Thoracic aorta (tissue), 2 donors: ENCODE measurements around the gene RAMP1. TPM values are rescaled to one million over a fixed set of nuclear protein-coding genes. Genes with fewer than 3 reads are reported as not detected.
A peak's percentile ranks its signal among the peaks of the same experiment; 100 is the strongest.
"Not testable (repeated sequence)": the region's sequence is repeated elsewhere in the genome, so short reads cannot be mapped to it uniquely, and the experiment has no call there.

ENCODE experiments used
- ATAC-seq: fragments of 150-250 bp; one replicate; pipeline ENCODE4 v1.8.0; 2017; ENCODE audit warnings: low read depth; ENCODE audit not compliant: insufficient number of reproducible peaks, low FRiP score
- DNase-seq: peaks from one replicate; pipeline ENCODE4 v3.0.0-alpha.2; 2020; ENCODE audit warnings: low spot score
- H3K27ac ChIP-seq, 2 donors: fragments of 200-600 bp; sonication (generic); 1 replicate in 1 of 2; 2 replicates in 1 of 2; pipeline ENCODE4 v1.5.1; 2016; ENCODE audit warnings: mild to moderate bottlenecking in 2 of 2, moderate library complexity in 2 of 2
- H3K27me3 ChIP-seq: fragments of 200-600 bp; sonication (generic); replicated peaks from 2 replicates; pipeline ENCODE4 v1.6.0; 2016; ENCODE audit warnings: mild to moderate bottlenecking; ENCODE audit not compliant: insufficient read depth
- H3K36me3 ChIP-seq: fragments of 200-600 bp; sonication (generic); one replicate; pipeline ENCODE4 v1.5.1; 2016
- H3K4me1 ChIP-seq, 2 donors: fragments of 200-600 bp; sonication (generic); 1 replicate in 1 of 2; 2 replicates in 1 of 2; pipeline versions ENCODE4 v1.5.1 to v1.6.0; 2016; ENCODE audit warnings: low read depth in 2 of 2, mild to moderate bottlenecking in 1 of 2; ENCODE audit not compliant: control insufficient read depth in 1 of 2
- H3K4me3 ChIP-seq: fragments of 200-600 bp; sonication (generic); 2 replicates; pipeline ENCODE4 v1.5.1; 2016; ENCODE audit warnings: mild to moderate bottlenecking
- H3K9me3 ChIP-seq: fragments of 200-600 bp; sonication (generic); 2 replicates; pipeline ENCODE4 v1.5.1; 2016
- total RNA-seq, 2 donors: library from RNA; depleted of rRNA; stranded (reverse); fragments of >200 nt; gene quantifications; one replicate each; pipeline versions ENCODE4 v1.1.0 to v1.2.3, GENCODE V29; 2016
- TF ChIP-seq, protein P1 (sequence below): fragments of 200-600 bp; sonication (generic); IDR thresholded peaks from one replicate; pipeline ENCODE4 v1.5.1; 2019; ENCODE audit warnings: antibody characterized with exemption

RAMP1 gene
- total RNA-seq, 2 donors from 2014 or later: 246 to 525 TPM

DNA sequence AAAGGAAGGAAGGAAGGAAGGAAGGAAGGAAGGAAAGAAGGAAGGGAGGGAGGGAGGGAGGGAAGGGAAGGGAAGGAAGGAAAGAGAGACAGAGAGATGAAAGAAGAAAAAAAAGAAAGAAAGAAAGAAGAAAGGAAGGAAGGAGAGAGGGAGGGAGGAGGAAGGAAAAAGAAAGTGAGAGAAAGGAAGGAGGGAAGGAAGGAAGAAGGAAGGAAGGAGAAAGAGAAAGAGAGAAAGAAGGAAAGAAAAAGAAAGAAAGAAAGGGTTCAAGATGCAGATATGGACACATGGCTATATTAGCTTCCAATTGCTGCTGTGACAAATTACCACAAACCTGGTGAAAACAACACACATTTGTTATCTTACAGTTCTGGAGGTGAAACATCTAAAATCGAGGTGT, 87.0 kb downstream of the RAMP1 start:
- DNase-seq: no peak
- TF ChIP-seq, protein P1, sequence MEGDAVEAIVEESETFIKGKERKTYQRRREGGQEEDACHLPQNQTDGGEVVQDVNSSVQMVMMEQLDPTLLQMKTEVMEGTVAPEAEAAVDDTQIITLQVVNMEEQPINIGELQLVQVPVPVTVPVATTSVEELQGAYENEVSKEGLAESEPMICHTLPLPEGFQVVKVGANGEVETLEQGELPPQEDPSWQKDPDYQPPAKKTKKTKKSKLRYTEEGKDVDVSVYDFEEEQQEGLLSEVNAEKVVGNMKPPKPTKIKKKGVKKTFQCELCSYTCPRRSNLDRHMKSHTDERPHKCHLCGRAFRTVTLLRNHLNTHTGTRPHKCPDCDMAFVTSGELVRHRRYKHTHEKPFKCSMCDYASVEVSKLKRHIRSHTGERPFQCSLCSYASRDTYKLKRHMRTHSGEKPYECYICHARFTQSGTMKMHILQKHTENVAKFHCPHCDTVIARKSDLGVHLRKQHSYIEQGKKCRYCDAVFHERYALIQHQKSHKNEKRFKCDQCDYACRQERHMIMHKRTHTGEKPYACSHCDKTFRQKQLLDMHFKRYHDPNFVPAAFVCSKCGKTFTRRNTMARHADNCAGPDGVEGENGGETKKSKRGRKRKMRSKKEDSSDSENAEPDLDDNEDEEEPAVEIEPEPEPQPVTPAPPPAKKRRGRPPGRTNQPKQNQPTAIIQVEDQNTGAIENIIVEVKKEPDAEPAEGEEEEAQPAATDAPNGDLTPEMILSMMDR: no peak
- Histone ChIP-seq H3K4me3 (no peak overlapping the region), H3K4me1 (no peaks in the 10 kb centered on the region), H3K36me3 (no peaks in the 10 kb centered on the region), H3K27me3 (no peaks in the 10 kb centered on the region), H3K27ac (no peak overlapping the region), H3K9me3 (no peaks in the 10 kb centered on the region)
- ATAC-seq: no peak

DNA sequence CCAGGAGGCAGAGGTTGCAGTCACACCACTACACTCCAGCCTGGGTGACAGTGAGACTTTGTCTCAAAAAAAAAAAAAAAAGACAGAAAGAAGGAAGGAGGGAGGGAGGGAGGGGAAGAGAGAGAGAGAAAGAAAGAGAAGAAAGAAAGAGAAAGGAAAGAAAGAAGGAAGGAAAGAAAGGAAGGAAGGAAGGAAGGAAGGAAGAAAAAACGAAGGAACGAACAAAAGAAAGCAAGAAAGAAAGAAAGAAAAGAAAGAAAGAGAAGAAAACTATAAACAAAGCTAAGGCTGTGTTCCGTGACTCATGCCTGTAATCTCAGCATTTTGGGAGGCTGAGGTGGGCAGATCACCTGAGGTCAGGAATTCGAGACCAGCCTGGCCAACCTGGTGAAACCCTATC, 91.9 kb downstream of the RAMP1 start:
- H3K4me3 ChIP-seq, H3K27ac ChIP-seq, H3K27me3 ChIP-seq, DNase-seq, H3K4me1 ChIP-seq, H3K36me3 ChIP-seq, H3K9me3 ChIP-seq, ATAC-seq: not testable (repeated sequence)

DNA sequence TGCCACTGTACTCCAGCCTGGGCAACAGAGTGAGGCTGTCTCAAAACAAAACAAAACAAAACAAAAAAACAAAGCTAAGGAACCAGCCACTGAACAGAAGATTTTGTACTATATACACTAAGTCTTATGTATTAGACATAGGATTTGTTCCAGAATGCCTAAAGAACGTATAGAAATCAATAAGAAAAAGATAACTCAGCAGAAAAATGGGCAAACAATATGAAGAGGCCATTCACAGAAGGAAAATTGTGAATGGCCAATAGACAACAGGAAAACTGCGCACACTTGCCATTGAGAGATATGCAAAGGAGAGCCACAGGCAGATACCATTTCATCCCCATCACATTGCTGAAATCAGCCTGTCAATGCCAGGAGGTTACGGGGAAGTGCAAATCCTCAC, 92.5 kb downstream of the RAMP1 start:
- no peaks in the 10 kb centered on the region for H3K9me3 ChIP-seq
- H3K27ac ChIP-seq: no peak overlapping the region
- ATAC-seq (no peak), DNase-seq (no peak)
- no peaks in the 10 kb centered on the region for H3K36me3 ChIP-seq
- no peaks in the 10 kb centered on the region for H3K27me3 ChIP-seq
- H3K4me1 ChIP-seq: peaks cover 7 to 10% of the 10 kb centered on the region in 2 donors
- TF ChIP-seq, protein P1: no peak
- H3K4me3 ChIP-seq: no peak overlapping the region

GRCh38 chr2:237952851-237953250, 93.4 kb downstream of the RAMP1 start:
- no peak for ATAC-seq
- TF ChIP-seq, protein P1: no peak
- H3K27ac ChIP-seq: no peak overlapping the region
- H3K36me3 ChIP-seq: no peaks in the 10 kb centered on the region
- H3K27me3 ChIP-seq: no peaks in the 10 kb centered on the region
- H3K4me1 ChIP-seq: peaks cover 7 to 10% of the 10 kb centered on the region in 2 donors
- DNase-seq: no peak
- H3K9me3 ChIP-seq: no peaks in the 10 kb centered on the region
- no peak overlapping the region for H3K4me3 ChIP-seq

GRCh38 chr2:237955640-237956401, 96.4 kb downstream of the RAMP1 start:
- ATAC-seq (no peak), DNase-seq (no peak)
- H3K4me1 ChIP-seq: peaks cover 7 to 10% of the 10 kb centered on the region in 2 donors
- H3K9me3 ChIP-seq: no peaks in the 10 kb centered on the region
- no peaks in the 10 kb centered on the region for H3K27me3 ChIP-seq
- TF ChIP-seq, protein P1: no peak
- H3K36me3 ChIP-seq: no peaks in the 10 kb centered on the region
- peak overlapping the region; percentile 68 for H3K4me3 ChIP-seq
- no peak overlapping the region for H3K27ac ChIP-seq

- no peaks in the 10 kb centered on the region for H3K9me3 ChIP-seq
- H3K4me3 ChIP-seq: peak overlapping the region; percentile 68
- DNase-seq: no peak
- ATAC-seq: no peak
- peaks cover 7 to 10% of the 10 kb centered on the region in 2 donors for H3K4me1 ChIP-seq
- TF ChIP-seq, protein P1: no peak
- no peaks in the 10 kb centered on the region for H3K27me3 ChIP-seq
- H3K27ac ChIP-seq: no peak overlapping the region
- no peaks in the 10 kb centered on the region for H3K36me3 ChIP-seq
These were observed 96.9 kb downstream of the RAMP1 start for GRCh38 chr2:237956402-237956736.
